Measurements from ENCODE around the gene DNAJC28.

- no peak for TF ChIP-seq CTCF (IDR thresholded peaks at IDR 0.05)
- no peak for TF ChIP-seq EP300 (IDR thresholded peaks at IDR 0.05)
- no peak for TF ChIP-seq POLR2AphosphoS5 (IDR thresholded peaks at IDR 0.05)
These were observed 29.8 kb downstream of the DNAJC28 start for GRCh38 chr21:33461538-33462250.
